HepG2 (cell line): ENCODE measurements around the gene ABHD2. TPM values are rescaled to one million over a fixed set of nuclear protein-coding genes. Genes with fewer than 3 reads are reported as not detected.
A peak's percentile ranks its signal among the peaks of the same experiment; 100 is the strongest.

Source experiments
- CCAR2 ChIP-seq: fragments of 200-400 bp; formaldehyde crosslinking; optimal IDR thresholded peaks from 2 replicates; pipeline ENCODE3; 2018; ENCODE audit warnings: low read depth, mild to moderate bottlenecking, low read length, moderate library complexity
- CEBPG ChIP-seq: IDR thresholded peaks from 2 replicates; pipeline ENCODE4 v1.6.1; 2016
- CREM ChIP-seq, 2 experiments: sonication (generic) in 1 of 2; formaldehyde crosslinking in 1 of 2; IDR thresholded peaks; 2 replicates each; pipeline versions ENCODE4 v1.4.0 to v1.6.1; 2016 to 2020; ENCODE audit warnings: antibody characterized with exemption in 1 of 2, mild to moderate bottlenecking in 1 of 2, missing genetic modification reagents in 1 of 2
- ELF4 ChIP-seq: sonication (generic); formaldehyde crosslinking; IDR thresholded peaks from 2 replicates; pipeline ENCODE4 v1.5.0; 2020; ENCODE audit warnings: missing genetic modification reagents, mild to moderate bottlenecking, moderate library complexity, borderline replicate concordance
- KDM1A ChIP-seq: IDR thresholded peaks from 2 replicates; pipeline ENCODE4 v1.6.1; 2016; ENCODE audit warnings: missing compliant biosample characterization
- NFKBIZ ChIP-seq: IDR thresholded peaks from 2 replicates; pipeline ENCODE4 v1.6.1; 2018; ENCODE audit warnings: missing genetic modification reagents, missing compliant biosample characterization
- PRMT3 ChIP-seq: sonication (generic); formaldehyde crosslinking; IDR thresholded peaks from 2 replicates; pipeline ENCODE4 v1.8.1; 2022; ENCODE audit warnings: low read depth, mild to moderate bottlenecking, moderate library complexity, missing genetic modification reagents, borderline replicate concordance
- TFDP2 ChIP-seq: sonication (generic); formaldehyde crosslinking; IDR thresholded peaks from 2 replicates; pipeline ENCODE4 v1.4.0; 2020; ENCODE audit warnings: missing genetic modification reagents
- TIGD3 ChIP-seq: sonication (generic); formaldehyde crosslinking; IDR thresholded peaks from 2 replicates; pipeline ENCODE4 v1.5.1; 2020; ENCODE audit warnings: mild to moderate bottlenecking, missing genetic modification reagents, borderline replicate concordance
- ZBTB21 ChIP-seq: sonication (generic); formaldehyde crosslinking; IDR thresholded peaks from 2 replicates; pipeline ENCODE4 v1.4.0; 2020; ENCODE audit warnings: missing genetic modification reagents
- ZNF562 ChIP-seq: sonication (generic); formaldehyde crosslinking; IDR thresholded peaks from 2 replicates; pipeline ENCODE4 v1.8.0; 2022; ENCODE audit warnings: missing genetic modification reagents, borderline replicate concordance
- ZSCAN20 ChIP-seq: sonication (generic); formaldehyde crosslinking; IDR thresholded peaks from 2 replicates; pipeline ENCODE4 v1.4.0; 2020; ENCODE audit warnings: missing genetic modification reagents, mild to moderate bottlenecking, borderline replicate concordance
- polyA plus RNA-seq, 8 experiments: library from polyadenylated mRNA; depleted of rRNA in 3 of 8; stranded (reverse) in 7 of 8; unstranded in 1 of 8; fragments of >200 nt; fragmentation: Illumina TruSeq in 4 of 8; extraction: Trizol in 4 of 8; gene quantifications; 2 replicates each; pipeline versions ENCODE4 v1.2.1 to v1.2.3, GENCODE V29; 2011 to 2016; ENCODE audit warnings: low read depth in 4 of 8, missing spikeins in 1 of 8, mixed read lengths in 1 of 8; ENCODE audit not compliant: insufficient read depth in 1 of 8
- total RNA-seq, 5 experiments: library from RNA; depleted of rRNA; stranded (reverse); fragments of >200 nt; fragmentation: Illumina TruSeq; extraction: Trizol; gene quantifications; 2 replicates each; pipeline ENCODE4 v1.2.3, GENCODE V29; 2016; ENCODE audit warnings: low read depth in 1 of 5
- TF ChIP-seq, protein P1 (sequence below): sonication (generic); formaldehyde crosslinking; IDR thresholded peaks from 2 replicates; pipeline ENCODE4 v1.4.0; 2020; ENCODE audit warnings: missing genetic modification reagents
- TF ChIP-seq, protein P2 (sequence below): sonication (generic); formaldehyde crosslinking; IDR thresholded peaks from 2 replicates; pipeline ENCODE4 v1.5.1; 2020; ENCODE audit warnings: missing genetic modification reagents, mild to moderate bottlenecking, borderline replicate concordance
- TF ChIP-seq, protein P3 (sequence below): sonication (generic); formaldehyde crosslinking; IDR thresholded peaks from 2 replicates; pipeline ENCODE4 v1.4.0; 2020; ENCODE audit warnings: missing genetic modification reagents
- TF ChIP-seq, protein P4 (sequence below): sonication (generic); formaldehyde crosslinking; IDR thresholded peaks from 2 replicates; pipeline ENCODE4 v1.4.0; 2020; ENCODE audit warnings: mild to moderate bottlenecking, missing genetic modification reagents

ABHD2 gene
- total and polyA plus RNA-seq, 2 of the 13 experiments (the other 11 are each of a cell fraction or from before 2014, with no cell fraction given), result 14.8 to 22.4 TPM

DNA sequence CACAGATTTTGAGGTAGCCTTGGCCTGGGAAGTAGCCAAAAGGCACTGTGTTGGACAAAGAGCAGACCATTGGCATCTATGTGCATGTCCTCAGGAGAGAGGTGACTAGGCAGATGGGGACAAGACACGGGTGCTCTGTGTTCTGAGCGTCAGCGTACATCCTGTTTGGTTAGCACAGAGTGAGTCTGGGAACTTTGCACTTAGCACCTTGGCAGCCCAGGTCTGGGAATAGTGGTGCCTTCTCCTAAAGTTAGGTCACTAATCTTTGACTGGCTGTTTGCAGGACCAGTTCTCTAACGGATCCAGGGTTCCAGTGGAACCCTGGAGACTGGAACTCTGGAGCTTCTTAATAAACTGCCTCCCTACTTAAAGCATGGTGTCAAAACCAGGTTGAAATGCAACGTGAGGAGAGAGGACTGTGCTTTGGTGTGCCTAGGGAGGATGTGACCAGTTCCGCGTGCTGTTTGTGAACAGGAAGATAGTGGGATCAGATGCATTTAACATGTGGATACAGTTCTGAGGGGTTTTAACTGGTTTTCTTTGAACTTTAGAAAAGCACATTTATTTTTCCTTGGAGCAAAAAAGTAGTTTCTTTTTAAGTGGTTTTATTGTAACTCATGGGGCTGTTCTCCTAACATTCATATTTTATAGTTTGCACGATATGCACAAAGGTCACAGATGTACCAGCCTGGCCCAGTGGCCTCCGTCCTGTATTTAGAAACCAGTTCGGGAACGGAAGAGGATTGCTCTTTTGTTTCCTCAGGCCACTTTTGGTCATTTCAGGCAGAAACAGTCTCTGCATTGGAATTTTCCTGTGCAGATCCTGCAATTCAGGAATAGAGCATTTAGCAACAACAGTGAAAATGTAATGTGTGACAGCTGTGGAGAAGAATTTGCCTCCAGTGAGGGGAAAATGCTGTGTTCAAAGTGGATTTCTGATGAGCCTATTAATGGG lies 48.8 kb downstream of the ABHD2 start (continued):
- TF ChIP-seq ELF4, result peak; percentile 39; the same call in 1 of the 2 replicates
- TF ChIP-seq CCAR2, result no peak
- TF ChIP-seq, protein P1, sequence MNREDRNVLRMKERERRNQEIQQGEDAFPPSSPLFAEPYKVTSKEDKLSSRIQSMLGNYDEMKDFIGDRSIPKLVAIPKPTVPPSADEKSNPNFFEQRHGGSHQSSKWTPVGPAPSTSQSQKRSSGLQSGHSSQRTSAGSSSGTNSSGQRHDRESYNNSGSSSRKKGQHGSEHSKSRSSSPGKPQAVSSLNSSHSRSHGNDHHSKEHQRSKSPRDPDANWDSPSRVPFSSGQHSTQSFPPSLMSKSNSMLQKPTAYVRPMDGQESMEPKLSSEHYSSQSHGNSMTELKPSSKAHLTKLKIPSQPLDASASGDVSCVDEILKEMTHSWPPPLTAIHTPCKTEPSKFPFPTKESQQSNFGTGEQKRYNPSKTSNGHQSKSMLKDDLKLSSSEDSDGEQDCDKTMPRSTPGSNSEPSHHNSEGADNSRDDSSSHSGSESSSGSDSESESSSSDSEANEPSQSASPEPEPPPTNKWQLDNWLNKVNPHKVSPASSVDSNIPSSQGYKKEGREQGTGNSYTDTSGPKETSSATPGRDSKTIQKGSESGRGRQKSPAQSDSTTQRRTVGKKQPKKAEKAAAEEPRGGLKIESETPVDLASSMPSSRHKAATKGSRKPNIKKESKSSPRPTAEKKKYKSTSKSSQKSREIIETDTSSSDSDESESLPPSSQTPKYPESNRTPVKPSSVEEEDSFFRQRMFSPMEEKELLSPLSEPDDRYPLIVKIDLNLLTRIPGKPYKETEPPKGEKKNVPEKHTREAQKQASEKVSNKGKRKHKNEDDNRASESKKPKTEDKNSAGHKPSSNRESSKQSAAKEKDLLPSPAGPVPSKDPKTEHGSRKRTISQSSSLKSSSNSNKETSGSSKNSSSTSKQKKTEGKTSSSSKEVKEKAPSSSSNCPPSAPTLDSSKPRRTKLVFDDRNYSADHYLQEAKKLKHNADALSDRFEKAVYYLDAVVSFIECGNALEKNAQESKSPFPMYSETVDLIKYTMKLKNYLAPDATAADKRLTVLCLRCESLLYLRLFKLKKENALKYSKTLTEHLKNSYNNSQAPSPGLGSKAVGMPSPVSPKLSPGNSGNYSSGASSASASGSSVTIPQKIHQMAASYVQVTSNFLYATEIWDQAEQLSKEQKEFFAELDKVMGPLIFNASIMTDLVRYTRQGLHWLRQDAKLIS (CRISPR knock-in tag), result peak; percentile 47; the same call in 1 of the 2 replicates
- peak; percentile 75; the same call in 1 of the 2 replicates for TF ChIP-seq NFKBIZ
- peak; percentile 71 for TF ChIP-seq KDM1A (CRISPR knock-in tag)
- TF ChIP-seq ZNF562 (CRISPR knock-in tag), result no peak
- TF ChIP-seq TIGD3 (CRISPR knock-in tag), result no peak
- TF ChIP-seq ZSCAN20 (CRISPR knock-in tag), result no peak; the same call in 1 of the 2 replicates
- peak; percentile 59; the same call in 1 of the 2 replicates for TF ChIP-seq PRMT3 (CRISPR knock-in tag)
- TF ChIP-seq, protein P2, sequence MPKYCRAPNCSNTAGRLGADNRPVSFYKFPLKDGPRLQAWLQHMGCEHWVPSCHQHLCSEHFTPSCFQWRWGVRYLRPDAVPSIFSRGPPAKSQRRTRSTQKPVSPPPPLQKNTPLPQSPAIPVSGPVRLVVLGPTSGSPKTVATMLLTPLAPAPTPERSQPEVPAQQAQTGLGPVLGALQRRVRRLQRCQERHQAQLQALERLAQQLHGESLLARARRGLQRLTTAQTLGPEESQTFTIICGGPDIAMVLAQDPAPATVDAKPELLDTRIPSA, result no peak
- TF ChIP-seq, protein P3, sequence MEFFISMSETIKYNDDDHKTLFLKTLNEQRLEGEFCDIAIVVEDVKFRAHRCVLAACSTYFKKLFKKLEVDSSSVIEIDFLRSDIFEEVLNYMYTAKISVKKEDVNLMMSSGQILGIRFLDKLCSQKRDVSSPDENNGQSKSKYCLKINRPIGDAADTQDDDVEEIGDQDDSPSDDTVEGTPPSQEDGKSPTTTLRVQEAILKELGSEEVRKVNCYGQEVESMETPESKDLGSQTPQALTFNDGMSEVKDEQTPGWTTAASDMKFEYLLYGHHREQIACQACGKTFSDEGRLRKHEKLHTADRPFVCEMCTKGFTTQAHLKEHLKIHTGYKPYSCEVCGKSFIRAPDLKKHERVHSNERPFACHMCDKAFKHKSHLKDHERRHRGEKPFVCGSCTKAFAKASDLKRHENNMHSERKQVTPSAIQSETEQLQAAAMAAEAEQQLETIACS (CRISPR knock-in tag), result no peak
- TF ChIP-seq, protein P4, sequence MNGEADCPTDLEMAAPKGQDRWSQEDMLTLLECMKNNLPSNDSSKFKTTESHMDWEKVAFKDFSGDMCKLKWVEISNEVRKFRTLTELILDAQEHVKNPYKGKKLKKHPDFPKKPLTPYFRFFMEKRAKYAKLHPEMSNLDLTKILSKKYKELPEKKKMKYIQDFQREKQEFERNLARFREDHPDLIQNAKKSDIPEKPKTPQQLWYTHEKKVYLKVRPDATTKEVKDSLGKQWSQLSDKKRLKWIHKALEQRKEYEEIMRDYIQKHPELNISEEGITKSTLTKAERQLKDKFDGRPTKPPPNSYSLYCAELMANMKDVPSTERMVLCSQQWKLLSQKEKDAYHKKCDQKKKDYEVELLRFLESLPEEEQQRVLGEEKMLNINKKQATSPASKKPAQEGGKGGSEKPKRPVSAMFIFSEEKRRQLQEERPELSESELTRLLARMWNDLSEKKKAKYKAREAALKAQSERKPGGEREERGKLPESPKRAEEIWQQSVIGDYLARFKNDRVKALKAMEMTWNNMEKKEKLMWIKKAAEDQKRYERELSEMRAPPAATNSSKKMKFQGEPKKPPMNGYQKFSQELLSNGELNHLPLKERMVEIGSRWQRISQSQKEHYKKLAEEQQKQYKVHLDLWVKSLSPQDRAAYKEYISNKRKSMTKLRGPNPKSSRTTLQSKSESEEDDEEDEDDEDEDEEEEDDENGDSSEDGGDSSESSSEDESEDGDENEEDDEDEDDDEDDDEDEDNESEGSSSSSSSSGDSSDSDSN (CRISPR knock-in tag), result peak; percentile 46
- peak; percentile 42; the same call in 1 of the 2 replicates for TF ChIP-seq TFDP2 (CRISPR knock-in tag)
- peak; percentile 66 for TF ChIP-seq CEBPG (CRISPR knock-in tag)
- TF ChIP-seq ZBTB21 (CRISPR knock-in tag), result no peak
- peak; percentile 75 for TF ChIP-seq CREM (IDR thresholded peaks at IDR 0.05)
- no peak for TF ChIP-seq CREM (CRISPR knock-in tag; IDR thresholded peaks at IDR 0.05)
